Activated CD8-positive, alpha-beta memory T cell treated with anti-CD3 and anti-CD28 coated beads, Interleukin-2, amount 50 U/mL, for 48 hours (primary cell): Measurements from ENCODE around the gene MAN2A2.
"Not testable (repeated sequence)": the region's sequence is repeated elsewhere in the genome, so short reads cannot be mapped to it uniquely, and the experiment has no call there.

Source experiments
- DNase-seq: peaks from one replicate; pipeline ENCODE4 v3.0.0-alpha.2; 2020

The MAN2A2 gene

GRCh38 chr15:90871716-90872485 lies 31.2 kb upstream of the MAN2A2 start:
- no peak for DNase-seq

- peak; percentile 85 for DNase-seq
Observed at GRCh38 chr15:90872486-90873184, 30.5 kb upstream of the MAN2A2 start.

GRCh38 chr15:90873488-90873997 lies 29.6 kb upstream of the MAN2A2 start:
- no peak for DNase-seq

GRCh38 chr15:90873998-90874605 lies 29.0 kb upstream of the MAN2A2 start:
- DNase-seq, result no peak

- not testable (repeated sequence) for DNase-seq
Observed at GRCh38 chr15:90874986-90875385, 28.1 kb upstream of the MAN2A2 start.

GRCh38 chr15:90875549-90875981 lies 27.5 kb upstream of the MAN2A2 start:
- DNase-seq, result no peak

GRCh38 chr15:90876046-90876445 lies 27.1 kb upstream of the MAN2A2 start:
- no peak for DNase-seq

- no peak for DNase-seq
Observed at GRCh38 chr15:90876512-90877170, 26.5 kb upstream of the MAN2A2 start.

- no peak for DNase-seq
Observed at GRCh38 chr15:90877315-90877714, 25.8 kb upstream of the MAN2A2 start.

GRCh38 chr15:90877996-90878395 lies 25.1 kb upstream of the MAN2A2 start:
- DNase-seq, result no peak

- no peak for DNase-seq
Observed at GRCh38 chr15:90878660-90879059, 24.4 kb upstream of the MAN2A2 start.

- no peak for DNase-seq
Observed at GRCh38 chr15:90879730-90880366, 23.3 kb upstream of the MAN2A2 start.

- no peak for DNase-seq
Observed at GRCh38 chr15:90880381-90881145, 22.5 kb upstream of the MAN2A2 start.

- DNase-seq, result no peak
Observed at GRCh38 chr15:90881181-90881977, 21.7 kb upstream of the MAN2A2 start.

- DNase-seq, result no peak
Observed at GRCh38 chr15:90881978-90882721, 21.0 kb upstream of the MAN2A2 start.

GRCh38 chr15:90882781-90883525 lies 20.1 kb upstream of the MAN2A2 start:
- DNase-seq, result no peak

GRCh38 chr15:90883526-90883975 lies 19.6 kb upstream of the MAN2A2 start:
- no peak for DNase-seq

GRCh38 chr15:90883976-90884718 lies 19.0 kb upstream of the MAN2A2 start, which contains the start of gene FES:
FES (plus strand) TSS chr15:90884504; CDS start chr15:90885046, 542 bp downstream.
- no peak for DNase-seq
